Neuronal stem cell (in vitro differentiated cells): ENCODE measurements around the gene FAXDC2.

Source experiments
- DNase-seq: peaks from one replicate; pipeline ENCODE4 v3.0.0-alpha.2; 2013; ENCODE audit warnings: low spot score
- H2AFZ ChIP-seq: one replicate; pipeline ENCODE4 v1.6.1; 2013; ENCODE audit warnings: mild to moderate bottlenecking, low read length, inconsistent platforms
- H2AK5ac ChIP-seq: 2 replicates; pipeline ENCODE4 v1.6.1; 2013; ENCODE audit warnings: low read depth, mild to moderate bottlenecking, inconsistent platforms, low read length, moderate library complexity, mixed read lengths
- H2BK120ac ChIP-seq: 2 replicates; pipeline ENCODE4 v1.6.1; 2013; ENCODE audit warnings: low read depth, mild to moderate bottlenecking, inconsistent platforms, low read length, moderate library complexity, mixed read lengths
- H2BK12ac ChIP-seq: one replicate; pipeline ENCODE4 v1.6.1; 2013; ENCODE audit warnings: low read length, inconsistent platforms
- H2BK15ac ChIP-seq: 2 replicates; pipeline ENCODE4 v1.6.1; 2013; ENCODE audit warnings: mild to moderate bottlenecking, low read length, inconsistent platforms, mixed read lengths
- H2BK5ac ChIP-seq: one replicate; pipeline ENCODE4 v1.6.1; 2013; ENCODE audit warnings: inconsistent platforms, mild to moderate bottlenecking, low read length, moderate library complexity
- H3K14ac ChIP-seq: one replicate; pipeline ENCODE4 v1.6.1; 2013; ENCODE audit warnings: low read length, inconsistent platforms
- H3K18ac ChIP-seq: 2 replicates; pipeline ENCODE4 v1.6.1; 2013; ENCODE audit warnings: low read length, inconsistent platforms
- H3K23ac ChIP-seq: 2 replicates; pipeline ENCODE4 v1.6.1; 2013; ENCODE audit warnings: low read depth, mild to moderate bottlenecking, mixed read lengths, low read length, inconsistent platforms; ENCODE audit not compliant: poor library complexity
- H3K27ac ChIP-seq: replicated peaks from 3 replicates; pipeline ENCODE4 v1.5.1; 2013; ENCODE audit warnings: low read length, inconsistent platforms
- H3K27me3 ChIP-seq, 3 experiments: 2 replicates each; pipeline ENCODE4 v1.6.1; 2013; ENCODE audit warnings: low read length in 3 of 3, mild to moderate bottlenecking in 2 of 3, inconsistent platforms in 1 of 3, low read depth in 1 of 3, mixed read lengths in 1 of 3, moderate library complexity in 1 of 3; ENCODE audit not compliant: control insufficient read depth in 3 of 3, insufficient read depth in 3 of 3
- H3K36me3 ChIP-seq, 2 donors: replicated peaks in 1 of 2; 2 replicates each; pipeline ENCODE4 v1.6.1; 2013; ENCODE audit warnings: low read length in 2 of 2; ENCODE audit not compliant: control insufficient read depth in 2 of 2, insufficient read depth in 2 of 2
- H3K4ac ChIP-seq: 2 replicates; pipeline ENCODE4 v1.6.1; 2013; ENCODE audit warnings: inconsistent platforms, mild to moderate bottlenecking, low read length, moderate library complexity
- H3K4me1 ChIP-seq, 2 donors: 1 replicate in 1 of 2; 2 replicates in 1 of 2; pipeline ENCODE4 v1.6.1; 2013; ENCODE audit warnings: low read length in 2 of 2, low read depth in 1 of 2; ENCODE audit not compliant: control insufficient read depth in 2 of 2, insufficient read depth in 1 of 2
- H3K4me2 ChIP-seq: one replicate; pipeline ENCODE4 v1.6.1; 2013; ENCODE audit warnings: mild to moderate bottlenecking, low read length, inconsistent platforms; ENCODE audit not compliant: insufficient read depth, poor library complexity, severe bottlenecking
- H3K4me3 ChIP-seq, 2 donors: 2 replicates each; pipeline ENCODE4 v1.5.1; 2013; ENCODE audit warnings: low read length in 2 of 2, mild to moderate bottlenecking in 2 of 2, inconsistent platforms in 1 of 2, moderate library complexity in 1 of 2
- H3K79me1 ChIP-seq: one replicate; pipeline ENCODE4 v1.6.1; 2013; ENCODE audit warnings: low read depth, mild to moderate bottlenecking, inconsistent platforms, low read length, moderate library complexity
- H3K9ac ChIP-seq: one replicate; pipeline ENCODE4 v1.6.1; 2013; ENCODE audit warnings: mild to moderate bottlenecking, low read depth, low read length, inconsistent platforms; ENCODE audit not compliant: poor library complexity
- H3K9me3 ChIP-seq, 2 donors: replicated peaks in 1 of 2; 2 replicates each; pipeline versions ENCODE3 to v1.6.1; 2013; ENCODE audit warnings: low read length in 2 of 2, mild to moderate bottlenecking in 2 of 2, inconsistent platforms in 1 of 2, low read depth in 1 of 2, mixed read lengths in 1 of 2, moderate library complexity in 1 of 2; ENCODE audit not compliant: control insufficient read depth in 2 of 2, insufficient read depth in 1 of 2
- H4K8ac ChIP-seq: one replicate; pipeline ENCODE4 v1.6.1; 2013; ENCODE audit warnings: low read depth, mild to moderate bottlenecking, inconsistent platforms, low read length, moderate library complexity
- H4K91ac ChIP-seq: one replicate; pipeline ENCODE4 v1.6.1; 2013; ENCODE audit warnings: low read length, low read depth, mild to moderate bottlenecking, inconsistent platforms; ENCODE audit not compliant: poor library complexity
- WGBS, 2 donors: extraction: QIAGEN DNeasy Blood & Tissue Kit; methylation state at CpG; one replicate each; pipeline ENCODE4 v1.1.7; 2013; ENCODE audit warnings: missing lambda C conversion rate in 2 of 2, mixed read lengths in 1 of 2; ENCODE audit not compliant: insufficient read length in 2 of 2, insufficient replicate concordance in 1 of 2; ENCODE audit errors: extremely low coverage in 2 of 2; 5-methylcytosine and 5-hydroxymethylcytosine counted together

Gene FAXDC2

GRCh38 chr5:154866841-154867240, 16.4 kb upstream of the FAXDC2 start:
- DNase-seq: no peak
- H4K91ac ChIP-seq: no peak overlapping the region
- H2BK120ac ChIP-seq: no peak overlapping the region
- H3K4me2 ChIP-seq: no peak overlapping the region
- WGBS, 2 donors: no CpG with 5 or more reads among the region's 2 CpGs
- no peak overlapping the region for H3K4me3 ChIP-seq
- H3K27ac ChIP-seq: no peak overlapping the region
- no peak overlapping the region for H3K9ac ChIP-seq
- H3K23ac ChIP-seq: no peak overlapping the region
- no peaks in the 10 kb centered on the region for H3K9me3 ChIP-seq
- H2AK5ac ChIP-seq: no peak overlapping the region
- no peak overlapping the region for H2BK5ac ChIP-seq
- H3K18ac ChIP-seq: no peak overlapping the region
- no peak overlapping the region for H3K14ac ChIP-seq
- no peaks in the 10 kb centered on the region for H3K4me1 ChIP-seq
- H2BK12ac ChIP-seq: no peak overlapping the region
- peaks cover 23 to 81% of the 10 kb centered on the region in 2 donors for H3K36me3 ChIP-seq
- no peak overlapping the region for H2BK15ac ChIP-seq
- H3K27me3 ChIP-seq: no peaks in the 10 kb centered on the region
- H4K8ac ChIP-seq: no peak overlapping the region
- H3K79me1 ChIP-seq: peaks cover 3% of the 10 kb centered on the region
- H2AFZ ChIP-seq: no peak overlapping the region
- H3K4ac ChIP-seq: no peak overlapping the region

- Histone ChIP-seq H2BK15ac (no peak overlapping the region), H3K27me3 (no peaks in the 10 kb centered on the region), H3K9me3 (no peaks in the 10 kb centered on the region), H2BK5ac (no peak overlapping the region), H3K4me2 (no peak overlapping the region), H2BK12ac (no peak overlapping the region), H4K8ac (no peak overlapping the region), H3K36me3 (peaks cover 19 to 71% of the 10 kb centered on the region in 2 donors), H3K23ac (no peak overlapping the region), H3K79me1 (peaks cover 3% of the 10 kb centered on the region), H3K4me1 (peaks cover 0 to under 1% of the 10 kb centered on the region in 2 donors), H3K9ac (no peak overlapping the region), H3K27ac (no peak overlapping the region), H2AK5ac (no peak overlapping the region), H3K18ac (no peak overlapping the region), H2BK120ac (no peak overlapping the region), H3K14ac (no peak overlapping the region), H2AFZ (no peak overlapping the region), H3K4ac (no peak overlapping the region), H4K91ac (no peak overlapping the region), H3K4me3 (no peak overlapping the region)
- DNase-seq: no peak
- WGBS, 2 donors: no CpG with 5 or more reads among the region's 5 CpGs
Measured at GRCh38 chr5:154865466-154866184, 15.2 kb upstream of the FAXDC2 start.

GRCh38 chr5:154863291-154864080, 13.1 kb upstream of the FAXDC2 start:
- peaks cover 14 to 57% of the 10 kb centered on the region in 2 donors for H3K36me3 ChIP-seq

GRCh38 chr5:154862766-154863165, 12.4 kb upstream of the FAXDC2 start:
- WGBS, 2 donors: no CpG with 5 or more reads among the region's 2 CpGs
- no peak overlapping the region for H3K9ac ChIP-seq
- H3K4ac ChIP-seq: no peak overlapping the region
- no peak overlapping the region for H2AK5ac ChIP-seq
- peaks cover 4 to 9% of the 10 kb centered on the region in 2 donors for H3K4me1 ChIP-seq
- no peak overlapping the region for H3K18ac ChIP-seq
- H3K27ac ChIP-seq: no peak overlapping the region
- H4K91ac ChIP-seq: no peak overlapping the region
- H4K8ac ChIP-seq: no peak overlapping the region
- no peak overlapping the region for H2BK12ac ChIP-seq
- no peaks in the 10 kb centered on the region for H3K9me3 ChIP-seq
- no peaks in the 10 kb centered on the region for H3K27me3 ChIP-seq
- no peak overlapping the region for H3K14ac ChIP-seq
- H3K4me3 ChIP-seq: no peak overlapping the region
- H2BK15ac ChIP-seq: no peak overlapping the region
- no peak overlapping the region for H3K23ac ChIP-seq
- no peak for DNase-seq
- no peak overlapping the region for H2AFZ ChIP-seq
- H3K4me2 ChIP-seq: no peak overlapping the region
- H3K36me3 ChIP-seq: peaks cover 13 to 53% of the 10 kb centered on the region in 2 donors
- no peak overlapping the region for H2BK120ac ChIP-seq
- no peak overlapping the region for H2BK5ac ChIP-seq
- peaks cover 2% of the 10 kb centered on the region for H3K79me1 ChIP-seq

More at GRCh38 chr5:154863291-154864080, 13.1 kb upstream of the FAXDC2 start:
- Histone ChIP-seq H3K4me1 (peaks cover 4 to 9% of the 10 kb centered on the region in 2 donors), H3K27me3 (no peaks in the 10 kb centered on the region), H3K18ac (no peak overlapping the region), H3K4me3 (no peak overlapping the region), H3K27ac (no peak overlapping the region), H2BK12ac (no peak overlapping the region), H3K9ac (no peak overlapping the region), H3K79me1 (peaks cover 2% of the 10 kb centered on the region), H4K8ac (no peak overlapping the region), H2AFZ (no peak overlapping the region), H3K9me3 (no peaks in the 10 kb centered on the region), H4K91ac (no peak overlapping the region), H2BK120ac (no peak overlapping the region), H2AK5ac (no peak overlapping the region), H2BK15ac (no peak overlapping the region), H3K4me2 (no peak overlapping the region), H3K23ac (no peak overlapping the region), H3K14ac (no peak overlapping the region), H2BK5ac (no peak overlapping the region), H3K4ac (no peak overlapping the region)
- WGBS, 2 donors: no CpG with 5 or more reads among the region's 7 CpGs
- DNase-seq: no peak
